ENCODE data around the gene ANKHD1. TPM values are rescaled to one million over a fixed set of nuclear protein-coding genes. Genes with fewer than 3 reads are reported as not detected.

Gene ANKHD1
- total and polyA plus RNA-seq, 2 experiments from 2014 or later, result 26.1 to 27.9 TPM

GRCh38 chr5:140361901-140362300 is 39.7 kb upstream of the ANKHD1 start:
- in situ Hi-C loops (cut with MboI), result no loop called here
- no peak for DNase-seq
- Histone ChIP-seq H3K27me3 (replicated peaks; ENCODE audit: insufficient read depth) (no peaks in the 10 kb centered on the region), H3K4me1 (ENCODE audit: insufficient read depth) (peaks cover 4% of the 10 kb centered on the region; the same call in 1 of the 2 replicates), H3K36me3 (ENCODE audit: low read depth) (no peaks in the 10 kb centered on the region), H4K20me1 (ENCODE audit: insufficient read depth) (no peaks in the 10 kb centered on the region), H3K9me2 (ENCODE audit: insufficient read depth) (no peaks in the 10 kb centered on the region), H3K79me2 (ENCODE audit: insufficient read depth) (no peaks in the 10 kb centered on the region), H3K4me3 (no peak overlapping the region), H3K9ac (no peak overlapping the region), H3F3A (ENCODE audit: insufficient read depth) (no peaks in the 10 kb centered on the region), H3K9me3 (ENCODE audit: low read depth) (no peaks in the 10 kb centered on the region), H3K4me2 (ENCODE audit: unreplicated experiment) (no peak overlapping the region), H2AFZ (no peak overlapping the region), H3K27ac (no peak overlapping the region)
- WGBS, 2 experiments (ENCODE audit: low coverage in 1 of 2, low lambda C conversion rate in 2 of 2, missing lambda C conversion rate in 2 of 2), result 88 to 90% methylated on average over 2 of the region's 2 CpGs
- TF ChIP-seq EZH2phosphoT487 (IDR thresholded peaks at IDR 0.05; ENCODE audit: insufficient read depth, low read depth) (no peak), EZH2 (IDR thresholded peaks at IDR 0.05; ENCODE audit: insufficient read depth, poor library complexity, severe bottlenecking) (no peak)

DNA sequence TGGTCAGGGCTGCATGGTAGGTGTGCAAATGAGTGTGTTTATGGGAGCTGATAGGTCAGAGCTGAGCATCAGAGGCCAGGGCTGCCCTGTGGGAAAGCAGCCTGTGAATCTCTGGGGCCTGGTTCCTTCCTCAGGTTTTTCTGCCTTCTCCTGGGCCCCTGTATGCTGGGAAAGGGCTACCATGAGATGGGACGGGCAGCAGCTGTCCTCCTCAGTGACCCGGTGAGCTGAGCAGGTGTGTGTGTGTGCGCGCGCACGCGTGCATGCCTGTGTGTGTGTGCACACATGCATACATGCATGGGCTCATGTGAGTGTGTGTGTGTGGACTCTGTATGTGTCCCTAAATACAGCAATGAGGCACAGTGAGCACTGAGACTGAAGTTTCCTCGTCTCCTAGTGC is 39.3 kb upstream of the ANKHD1 start:
- WGBS, 2 experiments (ENCODE audit: low coverage in 1 of 2, low lambda C conversion rate in 2 of 2, missing lambda C conversion rate in 2 of 2), result 71 to 72% methylated on average over 8 of the region's 8 CpGs

DNA sequence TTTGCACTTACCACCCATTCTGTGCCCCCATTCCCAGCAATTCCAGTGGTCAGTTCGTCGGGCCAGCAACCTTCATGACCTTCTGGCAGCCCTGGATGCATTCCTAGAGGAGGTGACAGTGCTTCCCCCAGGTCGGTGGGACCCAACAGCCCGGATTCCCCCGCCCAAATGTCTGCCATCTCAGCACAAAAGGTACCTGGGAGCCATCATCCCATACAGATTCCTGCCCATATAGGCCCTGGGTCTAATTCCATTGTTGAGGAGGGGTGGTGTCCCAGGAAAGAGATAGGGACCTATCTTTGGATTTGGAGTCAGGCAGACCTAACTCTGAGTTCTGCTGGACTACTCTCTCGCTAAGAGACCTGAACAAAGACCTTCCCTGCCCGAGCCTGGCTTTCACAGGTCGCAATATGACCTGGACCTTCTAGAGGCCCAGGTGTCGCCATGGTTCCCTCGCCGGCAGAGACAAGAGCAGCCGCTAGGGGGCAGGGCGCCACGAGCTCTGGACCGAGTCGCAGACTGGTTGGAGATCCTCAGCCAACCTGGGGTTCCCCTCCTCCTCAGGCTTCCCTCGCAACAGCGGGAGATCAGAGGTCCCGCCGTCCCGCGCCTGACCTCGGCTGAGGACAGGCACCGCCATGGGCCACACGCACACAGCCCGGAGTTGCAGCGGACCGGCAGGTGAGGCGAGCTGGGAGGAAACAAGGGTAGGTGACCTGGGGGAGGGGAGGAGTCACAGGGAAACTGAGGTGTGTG is 38.6 kb upstream of the ANKHD1 start:
- Histone ChIP-seq H3K9ac (peak overlapping the region; percentile 34; the same call in 1 of the 2 replicates), H3K27ac (no peak overlapping the region), H3K9me2 (ENCODE audit: insufficient read depth) (no peaks in the 10 kb centered on the region), H3F3A (ENCODE audit: insufficient read depth) (no peaks in the 10 kb centered on the region), H3K27me3 (replicated peaks; ENCODE audit: insufficient read depth) (no peaks in the 10 kb centered on the region), H3K79me2 (ENCODE audit: insufficient read depth) (no peaks in the 10 kb centered on the region), H3K4me1 (ENCODE audit: insufficient read depth) (no peaks in the 10 kb centered on the region), H4K20me1 (ENCODE audit: insufficient read depth) (no peaks in the 10 kb centered on the region), H2AFZ (peak overlapping the region; percentile 85), H3K9me3 (ENCODE audit: low read depth) (no peaks in the 10 kb centered on the region), H3K4me3 (peak overlapping the region; percentile 66), H3K36me3 (ENCODE audit: low read depth) (no peaks in the 10 kb centered on the region), H3K4me2 (ENCODE audit: unreplicated experiment) (peak overlapping the region; percentile 84)
- in situ Hi-C loops (cut with MboI), result no loop called here
- TF ChIP-seq EZH2 (IDR thresholded peaks at IDR 0.05; ENCODE audit: insufficient read depth, poor library complexity, severe bottlenecking) (no peak), EZH2phosphoT487 (IDR thresholded peaks at IDR 0.05; ENCODE audit: insufficient read depth, low read depth) (no peak)
- peak; percentile 80 for DNase-seq
- 11% methylated on average over 28 of the region's 29 CpGs for WGBS, 2 experiments (ENCODE audit: low coverage in 1 of 2, low lambda C conversion rate in 2 of 2, missing lambda C conversion rate in 2 of 2)

More for the DNA sequence above, 39.3 kb upstream of the ANKHD1 start:
- no peaks in the 10 kb centered on the region for H3K9me2 ChIP-seq (ENCODE audit: insufficient read depth)
- no peak overlapping the region for H3K9ac ChIP-seq
- in situ Hi-C loops (cut with MboI), result no loop called here
- no peak overlapping the region for H2AFZ ChIP-seq
- H3K79me2 ChIP-seq (ENCODE audit: insufficient read depth), result no peaks in the 10 kb centered on the region
- no peaks in the 10 kb centered on the region for H4K20me1 ChIP-seq (ENCODE audit: insufficient read depth)
- H3K4me1 ChIP-seq (ENCODE audit: insufficient read depth), result peaks cover 2% of the 10 kb centered on the region; the same call in 1 of the 2 replicates
- TF ChIP-seq EZH2phosphoT487 (IDR thresholded peaks at IDR 0.05; ENCODE audit: insufficient read depth, low read depth), result no peak
- no peak for TF ChIP-seq EZH2 (IDR thresholded peaks at IDR 0.05; ENCODE audit: insufficient read depth, poor library complexity, severe bottlenecking)
- DNase-seq, result no peak
- no peak overlapping the region for H3K4me3 ChIP-seq
- no peaks in the 10 kb centered on the region for H3K36me3 ChIP-seq (ENCODE audit: low read depth)
- no peaks in the 10 kb centered on the region for H3F3A ChIP-seq (ENCODE audit: insufficient read depth)
- H3K9me3 ChIP-seq (ENCODE audit: low read depth), result no peaks in the 10 kb centered on the region
- no peaks in the 10 kb centered on the region for H3K27me3 ChIP-seq (replicated peaks; ENCODE audit: insufficient read depth)
- no peak overlapping the region for H3K4me2 ChIP-seq (ENCODE audit: unreplicated experiment)
- no peak overlapping the region for H3K27ac ChIP-seq

GRCh38 chr5:140363631-140364471 is 37.8 kb upstream of the ANKHD1 start:
- no peaks in the 10 kb centered on the region for H3K27me3 ChIP-seq (replicated peaks; ENCODE audit: insufficient read depth)
- H3K9me3 ChIP-seq (ENCODE audit: low read depth), result no peaks in the 10 kb centered on the region
- no peak for DNase-seq
- H3K9ac ChIP-seq, result peak overlapping the region; percentile 34; the same call in 1 of the 2 replicates
- H3K79me2 ChIP-seq (ENCODE audit: insufficient read depth), result no peaks in the 10 kb centered on the region
- H3F3A ChIP-seq (ENCODE audit: insufficient read depth), result no peaks in the 10 kb centered on the region
- peak overlapping the region; percentile 66 for H3K4me3 ChIP-seq
- H3K9me2 ChIP-seq (ENCODE audit: insufficient read depth), result no peaks in the 10 kb centered on the region
- TF ChIP-seq EZH2phosphoT487 (IDR thresholded peaks at IDR 0.05; ENCODE audit: insufficient read depth, low read depth), result no peak
- TF ChIP-seq EZH2 (IDR thresholded peaks at IDR 0.05; ENCODE audit: insufficient read depth, poor library complexity, severe bottlenecking), result no peak
- H2AFZ ChIP-seq, result peak overlapping the region; percentile 85
- in situ Hi-C loops (cut with MboI), result no loop called here
- 34 to 42% methylated on average over 20 of the region's 20 CpGs for WGBS, 2 experiments (ENCODE audit: low coverage in 1 of 2, low lambda C conversion rate in 2 of 2, missing lambda C conversion rate in 2 of 2)
- no peaks in the 10 kb centered on the region for H4K20me1 ChIP-seq (ENCODE audit: insufficient read depth)
- H3K4me1 ChIP-seq (ENCODE audit: insufficient read depth), result no peaks in the 10 kb centered on the region
- no peaks in the 10 kb centered on the region for H3K36me3 ChIP-seq (ENCODE audit: low read depth)
- H3K4me2 ChIP-seq (ENCODE audit: unreplicated experiment), result peak overlapping the region; percentile 84
- no peak overlapping the region for H3K27ac ChIP-seq
